HG03175 (cell line): ENCODE measurements around the gene SLC38A10.

Experiments used
- ATAC-seq: cut with Tn5 transposase; IDR thresholded peaks from one replicate; pipeline ENCODE4 v1.9.1; 2021; ENCODE audit warnings: mild to moderate bottlenecking, moderate library complexity; ENCODE audit not compliant: unreplicated experiment

The SLC38A10 gene

GRCh38 chr17:81300586-81301155, 5.6 kb upstream of the SLC38A10 start:
- ATAC-seq, result no peak

GRCh38 chr17:81299846-81300585, 4.9 kb upstream of the SLC38A10 start:
- ATAC-seq, result no peak

- ATAC-seq, result no peak
These were observed 4.1 kb upstream of the SLC38A10 start for GRCh38 chr17:81298991-81299738.

GRCh38 chr17:81298325-81298990, 3.4 kb upstream of the SLC38A10 start:
- no peak for ATAC-seq

- peak; percentile 27 for ATAC-seq
These were observed 722 bp upstream of the SLC38A10 start for GRCh38 chr17:81295676-81296381.

- ATAC-seq, result no peak
These were observed 536 bp downstream of the SLC38A10 start for GRCh38 chr17:81294512-81295030.

- ATAC-seq, result no peak
These were observed 2.7 kb downstream of the SLC38A10 start for GRCh38 chr17:81292450-81292849.

- ATAC-seq, result no peak
These were observed 3.4 kb downstream of the SLC38A10 start for GRCh38 chr17:81291662-81292061.

- ATAC-seq, result no peak
These were observed 4.9 kb downstream of the SLC38A10 start for GRCh38 chr17:81290230-81290629.

- no peak for ATAC-seq
These were observed 5.5 kb downstream of the SLC38A10 start for GRCh38 chr17:81289627-81290026.

- no peak for ATAC-seq
These were observed 6.4 kb downstream of the SLC38A10 start for GRCh38 chr17:81288715-81289114.

GRCh38 chr17:81287741-81288430, 7.2 kb downstream of the SLC38A10 start:
- ATAC-seq, result no peak

GRCh38 chr17:81287152-81287551, 8.0 kb downstream of the SLC38A10 start:
- no peak for ATAC-seq

- ATAC-seq, result no peak
These were observed 8.5 kb downstream of the SLC38A10 start for GRCh38 chr17:81286491-81287145.

- ATAC-seq, result no peak
These were observed 9.2 kb downstream of the SLC38A10 start for GRCh38 chr17:81285894-81286293.

GRCh38 chr17:81285179-81285878, 9.8 kb downstream of the SLC38A10 start:
- ATAC-seq, result no peak

GRCh38 chr17:81282876-81283275, 12.2 kb downstream of the SLC38A10 start:
- no peak for ATAC-seq

- no peak for ATAC-seq
These were observed 13.0 kb downstream of the SLC38A10 start for GRCh38 chr17:81282141-81282540.

- ATAC-seq, result no peak
These were observed 14.5 kb downstream of the SLC38A10 start for GRCh38 chr17:81280571-81280970.
